Activated B cell treated with CpG ODN at 0.5 μM for 24 hours (primary cell): ENCODE data around the gene MARCKS. TPM values are rescaled to one million over a fixed set of nuclear protein-coding genes. Genes with fewer than 3 reads are reported as not detected.

Source experiments
- ATAC-seq: fragments of 200-7000 bp; cut with Tn5 transposase; one replicate; pipeline ENCODE4 v1.10.0; 2021; ENCODE audit warnings: low read depth, mild to moderate bottlenecking, moderate library complexity
- CTCF ChIA-PET: fragments of 350-600 bp; sonication (Branson Sonifier 250); formaldehyde crosslinking; loops from one replicate; lab custom pipeline; 2021; ENCODE audit warnings: antibody characterized with exemption; lab: Charles Lee
- POLR2A ChIA-PET: fragments of 350-600 bp; sonication (Branson Sonifier 250); formaldehyde crosslinking; loops from one replicate; lab custom pipeline; 2021; ENCODE audit warnings: antibody characterized with exemption; lab: Charles Lee
- DNase-seq: peaks from one replicate; pipeline ENCODE4 v3.0.0; 2022
- H3K27ac Mint-ChIP-seq: one replicate; pipeline ENCODE4 v1.8.0; 2020; ENCODE audit warnings: mixed read lengths
- H3K27me3 Mint-ChIP-seq: one replicate; pipeline ENCODE4 v1.8.0; 2021; ENCODE audit warnings: mixed read lengths
- H3K36me3 Mint-ChIP-seq: one replicate; pipeline ENCODE4 v1.8.0; 2021; ENCODE audit warnings: low read depth, mixed read lengths
- H3K4me1 Mint-ChIP-seq: one replicate; pipeline ENCODE4 v1.8.0; 2021; ENCODE audit warnings: mixed read lengths
- H3K4me3 Mint-ChIP-seq: one replicate; pipeline ENCODE4 v1.8.0; 2020; ENCODE audit warnings: mild to moderate bottlenecking, mixed read lengths
- H3K9me3 Mint-ChIP-seq: one replicate; pipeline ENCODE4 v1.8.0; 2020; ENCODE audit warnings: mixed read lengths
- intact Hi-C: fragments of 100-400 bp; cut with micrococcal nuclease; formaldehyde crosslinking; loops from one replicate; pipeline ENCODE4 v1.15.1; 2024
- total RNA-seq: library from RNA; stranded (reverse); gene quantifications from 2 replicates; pipeline ENCODE4 v1.2.3, GENCODE V29; 2022
- TF ChIP-seq, protein P1 (sequence below): fragments of 200-600 bp; IDR thresholded peaks from one replicate; pipeline ENCODE4 v1.8.0; 2022; ENCODE audit warnings: antibody characterized with exemption, mild to moderate bottlenecking

Gene MARCKS
- total RNA-seq, 1 donor from 2014 or later, result 100 TPM

DNA sequence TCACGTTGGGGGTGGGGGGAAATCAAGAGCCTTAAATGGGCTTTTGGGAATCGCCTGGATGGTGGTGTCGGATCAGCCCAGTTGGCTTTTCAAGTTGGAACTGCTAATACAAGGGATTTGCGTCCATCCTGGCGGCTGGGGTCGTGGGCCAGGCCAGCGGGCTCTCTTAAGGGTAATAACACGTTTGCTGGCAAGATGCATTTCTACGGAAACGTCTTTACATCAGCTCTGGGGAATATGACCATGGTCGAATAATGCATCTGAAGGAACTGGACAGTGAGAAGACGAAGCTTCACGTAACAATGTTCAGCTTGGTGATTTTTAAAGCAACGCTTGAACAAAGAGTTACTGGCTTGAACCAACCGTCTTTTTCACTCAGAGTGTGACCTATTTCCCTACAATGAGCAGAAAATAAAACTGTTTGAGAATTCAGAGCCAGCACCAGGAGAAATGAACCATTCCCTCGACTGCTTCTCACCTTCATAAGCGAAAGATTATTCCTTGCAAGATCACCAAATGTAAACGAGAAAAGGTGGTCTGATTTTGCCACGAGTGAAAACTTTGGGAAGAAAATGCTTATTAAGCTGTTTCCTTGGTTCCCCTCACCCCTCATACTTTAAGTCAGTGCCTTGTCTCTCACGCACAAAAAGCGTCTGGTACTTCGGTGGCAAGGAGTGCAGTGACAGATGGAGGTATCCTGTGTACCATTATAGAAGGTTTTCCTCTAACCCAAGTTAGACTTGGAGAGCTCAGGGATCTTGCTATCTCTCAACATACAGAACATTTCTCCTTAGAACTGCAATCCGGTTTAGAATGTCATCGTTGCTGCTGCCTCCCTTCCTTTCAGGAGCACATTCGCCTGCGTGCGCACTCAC, 1.4 kb upstream of the MARCKS start:
- CTCF ChIA-PET, result interaction anchor here (2.1 to 2.8 kb wide), 2 partner anchors 229 to 549 kb away, joined by 6 to 12 read pairs; no protein-coding TSS in a partner anchor
- no peak for ATAC-seq
- H3K27ac Mint-ChIP-seq, result no peak overlapping the region

DNA sequence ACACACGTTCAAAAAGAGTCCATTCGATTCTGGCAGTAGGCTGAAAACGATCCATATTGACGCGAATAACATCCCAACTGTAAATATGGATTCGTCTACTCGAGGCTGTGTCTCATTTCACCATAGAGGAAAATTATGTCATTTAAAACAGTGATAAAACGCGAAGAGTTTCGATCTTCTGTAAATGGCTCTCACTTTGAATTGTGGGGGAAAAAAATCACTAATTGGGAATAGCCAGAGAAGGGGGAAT, 845 bp upstream of the MARCKS start:
- ChIA-PET POLR2A (interaction anchor here (1.1 to 3.0 kb wide), 4 partner anchors 16 to 224 kb away, joined by 3 to 73 read pairs (median 8); partner anchors contain the start of gene HDAC2), CTCF (interaction anchor here (2.1 to 2.8 kb wide), 2 partner anchors 229 to 550 kb away, joined by 6 to 12 read pairs; no protein-coding TSS in a partner anchor)
- peaks cover 24% of the 10 kb centered on the region for H3K36me3 Mint-ChIP-seq
- H3K27me3 Mint-ChIP-seq, result no peaks in the 10 kb centered on the region
- DNase-seq (no peak), ATAC-seq (no peak)
- no peaks in the 10 kb centered on the region for H3K9me3 Mint-ChIP-seq
- TF ChIP-seq, protein P1, sequence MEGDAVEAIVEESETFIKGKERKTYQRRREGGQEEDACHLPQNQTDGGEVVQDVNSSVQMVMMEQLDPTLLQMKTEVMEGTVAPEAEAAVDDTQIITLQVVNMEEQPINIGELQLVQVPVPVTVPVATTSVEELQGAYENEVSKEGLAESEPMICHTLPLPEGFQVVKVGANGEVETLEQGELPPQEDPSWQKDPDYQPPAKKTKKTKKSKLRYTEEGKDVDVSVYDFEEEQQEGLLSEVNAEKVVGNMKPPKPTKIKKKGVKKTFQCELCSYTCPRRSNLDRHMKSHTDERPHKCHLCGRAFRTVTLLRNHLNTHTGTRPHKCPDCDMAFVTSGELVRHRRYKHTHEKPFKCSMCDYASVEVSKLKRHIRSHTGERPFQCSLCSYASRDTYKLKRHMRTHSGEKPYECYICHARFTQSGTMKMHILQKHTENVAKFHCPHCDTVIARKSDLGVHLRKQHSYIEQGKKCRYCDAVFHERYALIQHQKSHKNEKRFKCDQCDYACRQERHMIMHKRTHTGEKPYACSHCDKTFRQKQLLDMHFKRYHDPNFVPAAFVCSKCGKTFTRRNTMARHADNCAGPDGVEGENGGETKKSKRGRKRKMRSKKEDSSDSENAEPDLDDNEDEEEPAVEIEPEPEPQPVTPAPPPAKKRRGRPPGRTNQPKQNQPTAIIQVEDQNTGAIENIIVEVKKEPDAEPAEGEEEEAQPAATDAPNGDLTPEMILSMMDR, result no peak
- H3K4me1 Mint-ChIP-seq, result peaks cover 11% of the 10 kb centered on the region
- intact Hi-C loops, result loop anchor here (5.0 to 10.0 kb wide), 6 partner anchors 294 to 1769 kb away; partner anchors contain the start of genes FAM229B and TUBE1
- H3K4me3 Mint-ChIP-seq, result no peak overlapping the region
- no peak overlapping the region for H3K27ac Mint-ChIP-seq

More for the DNA sequence above, 1.4 kb upstream of the MARCKS start:
- Mint-ChIP-seq H3K36me3 (peaks cover 20% of the 10 kb centered on the region), H3K4me3 (no peak overlapping the region), H3K4me1 (peaks cover 7% of the 10 kb centered on the region), H3K9me3 (no peaks in the 10 kb centered on the region), H3K27me3 (no peaks in the 10 kb centered on the region)
- intact Hi-C loops, result loop anchor here (1.0 to 10.0 kb wide), 7 partner anchors 46 to 1768 kb away; partner anchors contain the start of genes FAM229B and TUBE1
- POLR2A ChIA-PET, result interaction anchor here (0.6 to 3.0 kb wide), 25 partner anchors 11 to 559 kb away, joined by 3 to 73 read pairs (median 4); partner anchors contain the start of gene HDAC2
- DNase-seq, result peak; percentile 40
- TF ChIP-seq, protein P1, result no peak

DNA sequence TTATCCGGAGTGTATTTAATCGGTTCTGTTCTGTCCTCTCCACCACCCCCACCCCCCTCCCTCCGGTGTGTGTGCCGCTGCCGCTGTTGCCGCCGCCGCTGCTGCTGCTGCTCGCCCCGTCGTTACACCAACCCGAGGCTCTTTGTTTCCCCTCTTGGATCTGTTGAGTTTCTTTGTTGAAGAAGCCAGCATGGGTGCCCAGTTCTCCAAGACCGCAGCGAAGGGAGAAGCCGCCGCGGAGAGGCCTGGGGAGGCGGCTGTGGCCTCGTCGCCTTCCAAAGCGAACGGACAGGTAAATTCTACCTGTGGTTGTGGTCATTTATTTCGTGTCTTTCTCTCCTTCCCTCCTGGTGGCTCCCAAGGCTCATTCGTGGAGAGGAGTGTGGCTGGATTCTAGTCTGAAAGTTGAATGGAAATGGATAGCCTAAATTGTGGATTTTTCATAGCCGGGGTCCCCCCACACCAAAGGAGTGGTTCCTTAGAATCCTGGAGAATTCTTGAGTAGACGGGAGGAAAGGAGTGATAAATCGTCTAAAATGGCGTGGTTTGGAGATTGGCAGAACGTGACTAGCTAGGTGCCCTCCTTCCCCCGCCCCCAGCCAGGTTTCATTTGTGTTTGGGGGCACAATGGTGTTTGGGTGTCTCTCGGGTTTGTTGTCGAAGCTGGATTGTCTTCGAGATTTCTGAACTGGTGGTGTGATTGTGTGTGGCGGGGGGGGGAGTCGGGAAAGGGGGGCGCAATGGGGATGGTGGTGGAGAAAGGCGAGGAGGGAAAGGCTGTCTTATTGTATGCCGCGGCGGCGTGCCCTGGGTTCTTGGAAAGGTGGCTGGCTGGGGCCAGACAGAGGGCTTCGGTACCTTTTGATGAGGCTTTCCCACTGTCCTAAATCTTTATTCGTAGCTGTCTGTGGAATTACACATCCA, 673 bp downstream of the MARCKS start:
- TF ChIP-seq, protein P1, result no peak
- ChIA-PET POLR2A (interaction anchor here (0.6 to 3.3 kb wide), 31 partner anchors 10 to 1550 kb away, joined by 3 to 122 read pairs (median 6); no protein-coding TSS in a partner anchor), CTCF (interaction anchor here (0.6 to 3.3 kb wide), 43 partner anchors 10 to 1677 kb away, joined by 3 to 83 read pairs (median 5); no protein-coding TSS in a partner anchor)
- ATAC-seq (peak; percentile 2), DNase-seq (peak; percentile 54)
- Mint-ChIP-seq H3K4me3 (no peak overlapping the region), H3K4me1 (peaks cover 23% of the 10 kb centered on the region), H3K36me3 (peaks cover 39% of the 10 kb centered on the region), H3K27me3 (no peaks in the 10 kb centered on the region), H3K9me3 (no peaks in the 10 kb centered on the region), H3K27ac (no peak overlapping the region)
- intact Hi-C loops, result loop anchor here (1.0 to 10.0 kb wide), 13 partner anchors 103 to 1771 kb away; partner anchors contain the start of genes FAM229B, HDAC2 and TUBE1

DNA sequence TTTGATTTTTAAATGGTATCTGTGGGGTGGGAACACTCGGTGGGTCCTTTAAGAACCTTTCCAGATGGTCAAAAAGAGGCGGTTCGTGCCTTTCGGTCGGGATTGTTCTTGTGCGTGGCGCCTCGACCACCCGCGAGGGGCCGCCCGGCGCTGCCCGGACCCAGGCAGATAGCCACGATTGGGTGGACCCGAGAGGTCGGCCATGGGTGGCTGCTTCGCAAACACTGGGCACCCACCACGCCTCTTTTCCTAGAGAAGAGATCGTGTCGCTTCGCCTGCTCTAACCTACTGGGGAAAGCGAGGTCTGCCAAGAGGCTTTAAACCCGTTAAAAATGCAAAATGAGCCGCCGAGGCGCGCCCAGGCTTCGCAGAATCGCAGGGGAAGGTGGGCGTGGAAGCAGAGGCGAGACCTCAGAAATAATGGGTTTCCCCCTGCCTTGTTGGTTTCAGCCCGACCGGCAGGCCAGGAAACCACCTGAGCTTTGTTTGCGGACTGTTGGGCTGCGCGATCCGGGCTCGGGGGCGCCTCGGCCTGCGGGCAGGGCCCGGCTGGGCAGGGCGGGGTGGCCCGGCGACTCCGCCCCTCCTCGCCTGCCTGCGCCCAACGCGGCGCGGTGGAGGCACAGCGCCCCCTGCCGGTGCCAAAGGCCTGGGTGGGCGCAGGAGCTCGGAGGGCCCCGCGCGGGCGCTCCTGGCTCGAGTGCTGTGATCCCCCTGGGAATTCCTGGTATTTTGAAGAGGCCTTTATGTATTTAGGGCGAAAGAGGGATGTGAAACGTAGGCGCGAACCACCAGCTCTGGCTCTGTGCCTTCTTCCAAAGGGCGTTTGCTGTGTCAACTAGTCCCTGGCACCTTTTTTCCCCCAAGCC, 1.6 kb downstream of the MARCKS start:
- Mint-ChIP-seq H3K27ac (peak overlapping the region; percentile 85), H3K9me3 (no peaks in the 10 kb centered on the region), H3K27me3 (no peaks in the 10 kb centered on the region), H3K4me3 (no peak overlapping the region), H3K4me1 (peaks cover 23% of the 10 kb centered on the region), H3K36me3 (peaks cover 40% of the 10 kb centered on the region)
- ATAC-seq (peak; percentile 76), DNase-seq (peak; percentile 98)
- intact Hi-C loops, result loop anchor here (1.0 to 10.0 kb wide), 14 partner anchors 21 to 1771 kb away; partner anchors contain the start of genes FAM229B, HDAC2 and TUBE1
- TF ChIP-seq, protein P1, result peak; percentile 88
- ChIA-PET CTCF (interaction anchor here (0.6 to 3.3 kb wide), 52 partner anchors 9 to 1678 kb away, joined by 3 to 83 read pairs (median 4); no protein-coding TSS in a partner anchor), POLR2A (interaction anchor here (0.6 to 3.3 kb wide), 30 partner anchors 12 to 1679 kb away, joined by 3 to 122 read pairs (median 6); no protein-coding TSS in a partner anchor)
